B cell (primary cell): Measurements from ENCODE around the gene CISD2. TPM values are rescaled to one million over a fixed set of nuclear protein-coding genes. Genes with fewer than 3 reads are reported as not detected.

Experiments
- ATAC-seq: fragments of 200-7000 bp; cut with Tn5 transposase; one replicate; pipeline ENCODE4 v1.10.0; 2021; ENCODE audit warnings: low read depth, mild to moderate bottlenecking, moderate number of reproducible peaks, moderate library complexity
- CTCF ChIA-PET: fragments of 350-600 bp; sonication (Branson Sonifier 250); formaldehyde crosslinking; loops from one replicate; lab custom pipeline; 2021; ENCODE audit warnings: antibody characterized with exemption, inconsistent platforms; lab: Charles Lee
- POLR2A ChIA-PET: fragments of 350-600 bp; sonication (Branson Sonifier 250); formaldehyde crosslinking; loops from one replicate; lab custom pipeline; 2021; ENCODE audit warnings: antibody characterized with exemption; lab: Charles Lee
- DNase-seq: peaks from one replicate; pipeline ENCODE4 v3.0.0; 2013
- H2AFZ ChIP-seq: 2 replicates; pipeline ENCODE4 v1.6.1; 2012; ENCODE audit warnings: mild to moderate bottlenecking, low read depth, low read length; ENCODE audit not compliant: insufficient read depth, poor library complexity, severe bottlenecking
- H3K27ac ChIP-seq, 2 donors: 1 replicate in 1 of 2; 2 replicates in 1 of 2; pipeline ENCODE4 v1.5.1; 2012 to 2013; ENCODE audit warnings: low read length in 2 of 2, mild to moderate bottlenecking in 2 of 2, moderate library complexity in 1 of 2
- H3K27me3 ChIP-seq, 4 experiments: fragments of 200-600 bp in 1 of 4; sonication (generic) in 1 of 4; replicated peaks in 1 of 4; 1 replicate in 2 of 4; 2 replicates in 2 of 4; pipeline versions ENCODE4 v1.6.1 to v1.7.0; 2013 to 2016; ENCODE audit warnings: low read length in 3 of 4, mild to moderate bottlenecking in 2 of 4, mixed read lengths in 1 of 4, moderate library complexity in 1 of 4; ENCODE audit not compliant: insufficient read depth in 4 of 4, control insufficient read depth in 3 of 4; ENCODE audit errors: control extremely low read depth in 1 of 4
- H3K36me3 ChIP-seq, 2 experiments: replicated peaks in 1 of 2; 1 replicate in 1 of 2; 2 replicates in 1 of 2; pipeline versions ENCODE4 v1.6.1 to v1.7.1; 2013; ENCODE audit warnings: low read length in 1 of 2; ENCODE audit not compliant: insufficient read depth in 2 of 2, control insufficient read depth in 1 of 2; ENCODE audit errors: control extremely low read depth in 1 of 2, extremely low read depth in 1 of 2
- H3K4me1 ChIP-seq, 2 donors: fragments of 200-600 bp in 1 of 2; sonication (generic) in 1 of 2; 1 replicate in 1 of 2; 2 replicates in 1 of 2; pipeline versions ENCODE4 v1.5.1 to v1.6.1; 2013 to 2017; ENCODE audit warnings: low read length in 2 of 2; ENCODE audit not compliant: control insufficient read depth in 2 of 2, insufficient read depth in 2 of 2
- H3K4me2 ChIP-seq: replicated peaks from 2 replicates; pipeline ENCODE3; 2012; ENCODE audit warnings: mild to moderate bottlenecking, low read depth, low read length; ENCODE audit not compliant: poor library complexity, severe bottlenecking
- H3K4me3 ChIP-seq, 5 experiments: fragments of 200-600 bp in 1 of 5; sonication (generic) in 1 of 5; 1 replicate in 3 of 5; 2 replicates in 2 of 5; pipeline versions ENCODE4 v1.5.1 to v1.7.0; 2011 to 2016; ENCODE audit warnings: low read length in 4 of 5, mild to moderate bottlenecking in 4 of 5, low read depth in 2 of 5, control low read depth in 1 of 5, moderate library complexity in 1 of 5; ENCODE audit not compliant: insufficient read depth in 1 of 5; ENCODE audit errors: control extremely low read depth in 1 of 5, extremely low read depth in 1 of 5
- H3K79me2 ChIP-seq: fragments of 200-600 bp; sonication (generic); one replicate; pipeline ENCODE4 v1.6.0; 2016; ENCODE audit warnings: low read length; ENCODE audit not compliant: control insufficient read depth, insufficient read depth
- H3K9ac ChIP-seq: fragments of 200-600 bp; sonication (generic); 2 replicates; pipeline ENCODE4 v1.6.1; 2017; ENCODE audit warnings: mild to moderate bottlenecking, low read length, moderate library complexity
- H3K9me3 ChIP-seq, 3 donors: one replicate each; pipeline versions ENCODE4 v1.6.1 to v1.7.1; 2013; ENCODE audit warnings: low read length in 2 of 3; ENCODE audit not compliant: control insufficient read depth in 2 of 3, insufficient read depth in 1 of 3; ENCODE audit errors: control extremely low read depth in 1 of 3
- H4K20me1 ChIP-seq: 2 replicates; pipeline ENCODE4 v1.6.0; 2012; ENCODE audit warnings: mild to moderate bottlenecking, low read length; ENCODE audit not compliant: insufficient read depth, control insufficient read depth, poor library complexity, severe bottlenecking
- H3K27ac Mint-ChIP-seq: one replicate; pipeline ENCODE4 v1.8.0; 2021; ENCODE audit warnings: mixed read lengths
- H3K27me3 Mint-ChIP-seq: one replicate; pipeline ENCODE4 v1.8.0; 2021; ENCODE audit warnings: mixed read lengths
- H3K4me1 Mint-ChIP-seq: one replicate; pipeline ENCODE4 v1.8.0; 2021; ENCODE audit warnings: mixed read lengths
- H3K4me3 Mint-ChIP-seq: one replicate; pipeline ENCODE4 v1.8.0; 2021; ENCODE audit warnings: mixed read lengths
- H3K9me3 Mint-ChIP-seq: one replicate; pipeline ENCODE4 v1.8.0; 2022; ENCODE audit warnings: mixed read lengths; ENCODE audit not compliant: insufficient read depth
- EZH2 ChIP-seq: IDR thresholded peaks from 2 replicates; pipeline ENCODE4 v1.6.1; 2012; ENCODE audit warnings: borderline replicate concordance, low read depth, mild to moderate bottlenecking, moderate library complexity, low read length; ENCODE audit not compliant: insufficient read depth, poor library complexity, severe bottlenecking
- WGBS: methylation state at CpG from one replicate; pipeline ENCODE4 v1.1.5; 2013; ENCODE audit warnings: missing lambda C conversion rate; ENCODE audit not compliant: insufficient coverage; 5-methylcytosine and 5-hydroxymethylcytosine counted together
- intact Hi-C: fragments of 100-400 bp; cut with micrococcal nuclease; formaldehyde crosslinking; loops from one replicate; pipeline ENCODE4 v1.10.0; 2022
- polyA plus RNA-seq: library from polyadenylated mRNA; depleted of rRNA; stranded (reverse); fragments of >200 nt; gene quantifications from 2 replicates; pipeline ENCODE4 v1.2.3, GENCODE V29; 2012
- total RNA-seq, 2 donors: library from RNA; stranded (reverse); fragments of 120-200 nt in 1 of 2; gene quantifications; 1 replicate in 1 of 2; 2 replicates in 1 of 2; pipeline versions ENCODE4 v1.2.3 to v1.2.4, GENCODE V29; 2013 to 2022
- TF ChIP-seq, protein P1 (sequence below): fragments of 200-600 bp; IDR thresholded peaks from one replicate; pipeline ENCODE4 v1.8.0; 2022; ENCODE audit warnings: antibody characterized with exemption, mild to moderate bottlenecking

CISD2 gene
- total and polyA plus RNA-seq, 2 donors (not counting 1 experiment from before 2014, with no cell fraction given): 5.0 to 16.0 TPM

DNA sequence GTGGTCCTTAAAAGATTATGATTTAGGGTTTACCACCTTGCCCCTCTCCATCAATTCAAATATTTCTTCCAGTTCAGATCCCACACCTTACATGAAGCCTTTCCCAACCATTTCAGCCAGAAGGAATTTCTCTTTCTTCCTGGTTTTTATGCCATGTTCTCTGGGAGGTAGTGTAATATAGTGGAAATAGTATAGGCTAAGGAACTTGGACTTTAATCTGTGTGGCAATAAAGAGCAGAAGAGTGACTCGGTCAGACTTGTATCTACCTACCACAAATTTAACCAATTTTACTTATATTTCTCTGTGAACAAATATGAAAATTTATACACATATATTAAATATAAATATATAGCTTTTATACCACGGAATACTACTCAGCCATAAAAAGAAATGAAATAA, 18.4 kb upstream of the CISD2 start:
- TF ChIP-seq EZH2: no peak
- TF ChIP-seq, protein P1, sequence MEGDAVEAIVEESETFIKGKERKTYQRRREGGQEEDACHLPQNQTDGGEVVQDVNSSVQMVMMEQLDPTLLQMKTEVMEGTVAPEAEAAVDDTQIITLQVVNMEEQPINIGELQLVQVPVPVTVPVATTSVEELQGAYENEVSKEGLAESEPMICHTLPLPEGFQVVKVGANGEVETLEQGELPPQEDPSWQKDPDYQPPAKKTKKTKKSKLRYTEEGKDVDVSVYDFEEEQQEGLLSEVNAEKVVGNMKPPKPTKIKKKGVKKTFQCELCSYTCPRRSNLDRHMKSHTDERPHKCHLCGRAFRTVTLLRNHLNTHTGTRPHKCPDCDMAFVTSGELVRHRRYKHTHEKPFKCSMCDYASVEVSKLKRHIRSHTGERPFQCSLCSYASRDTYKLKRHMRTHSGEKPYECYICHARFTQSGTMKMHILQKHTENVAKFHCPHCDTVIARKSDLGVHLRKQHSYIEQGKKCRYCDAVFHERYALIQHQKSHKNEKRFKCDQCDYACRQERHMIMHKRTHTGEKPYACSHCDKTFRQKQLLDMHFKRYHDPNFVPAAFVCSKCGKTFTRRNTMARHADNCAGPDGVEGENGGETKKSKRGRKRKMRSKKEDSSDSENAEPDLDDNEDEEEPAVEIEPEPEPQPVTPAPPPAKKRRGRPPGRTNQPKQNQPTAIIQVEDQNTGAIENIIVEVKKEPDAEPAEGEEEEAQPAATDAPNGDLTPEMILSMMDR: no peak
- Histone ChIP-seq H3K4me1 (no peaks in the 10 kb centered on the region), H3K4me3 (no peak overlapping the region), H4K20me1 (no peaks in the 10 kb centered on the region), H3K79me2 (peaks cover 7% of the 10 kb centered on the region), H3K36me3 (no peaks in the 10 kb centered on the region), H3K27me3 (no peaks in the 10 kb centered on the region), H3K27ac (no peak overlapping the region), H3K4me2 (no peak overlapping the region), H3K9me3 (no peaks in the 10 kb centered on the region), H2AFZ (no peak overlapping the region), H3K9ac (no peak overlapping the region)
- Mint-ChIP-seq H3K27me3 (no peaks in the 10 kb centered on the region), H3K4me3 (no peak overlapping the region), H3K9me3 (no peaks in the 10 kb centered on the region), H3K27ac (no peak overlapping the region), H3K4me1 (peaks cover 4% of the 10 kb centered on the region)
- POLR2A ChIA-PET: no interaction called here
- intact Hi-C loops: no loop called here
- WGBS: no CpG with 5 or more reads among the region's 2 CpGs
- CTCF ChIA-PET: no interaction called here
- no peak for ATAC-seq
- DNase-seq: no peak

DNA sequence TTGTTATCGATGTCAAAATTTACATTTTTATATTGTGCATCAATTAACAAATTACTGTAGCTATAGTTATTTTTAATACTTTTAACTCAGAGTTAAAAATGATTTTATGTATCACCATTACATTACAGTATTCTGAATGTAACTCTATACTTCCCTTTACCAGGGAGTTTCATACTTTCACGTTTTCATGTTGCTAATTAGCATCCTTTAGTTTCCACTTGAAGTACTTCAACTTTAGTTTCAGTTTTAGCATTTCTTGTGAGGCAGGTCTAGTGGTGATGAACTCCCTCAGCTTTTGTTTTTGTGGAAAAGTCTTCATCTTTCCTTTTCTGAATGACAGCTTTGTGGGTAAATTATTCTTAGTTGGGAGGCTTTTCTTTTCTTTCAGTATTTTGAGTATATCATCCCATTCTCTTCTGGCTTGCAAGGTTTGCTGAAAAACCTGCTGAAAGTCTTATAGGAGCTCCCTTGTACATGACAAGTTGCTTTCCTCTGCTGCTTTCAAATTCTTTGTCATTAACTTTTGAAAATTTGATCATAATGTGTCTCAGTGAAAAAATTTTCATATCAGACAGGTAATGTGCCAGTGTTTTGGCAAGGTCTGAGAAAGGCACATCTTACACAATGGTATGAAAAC, 9.8 kb upstream of the CISD2 start:
- no peak for TF ChIP-seq EZH2
- TF ChIP-seq, protein P1: no peak
- peaks cover 9% of the 10 kb centered on the region for H3K4me1 Mint-ChIP-seq
- intact Hi-C loops: no loop called here
- peaks cover 9% of the 10 kb centered on the region for H3K9me3 Mint-ChIP-seq
- CTCF ChIA-PET: interaction anchor here (0.7 kb wide), 2 partner anchors 13 to 30 kb away, joined by 3 read pairs; no protein-coding TSS in a partner anchor
- H3K27me3 Mint-ChIP-seq: no peaks in the 10 kb centered on the region
- Histone ChIP-seq H3K9ac (no peak overlapping the region), H4K20me1 (no peaks in the 10 kb centered on the region), H3K9me3 (peaks cover 6 to 22% (median 10%) of the 10 kb centered on the region in 3 donors), H3K4me2 (no peak overlapping the region), H3K79me2 (peaks cover 19% of the 10 kb centered on the region), H2AFZ (no peak overlapping the region), H3K36me3 (no peaks in the 10 kb centered on the region), H3K4me3 (no peak overlapping the region), H3K27me3 (no peaks in the 10 kb centered on the region), H3K27ac (peak overlapping the region in 1 of 2 donors; percentile 12), H3K4me1 (peaks cover 0 to 7% of the 10 kb centered on the region in 2 donors)
- peak overlapping the region; percentile 10 for H3K27ac Mint-ChIP-seq
- H3K4me3 Mint-ChIP-seq: no peak overlapping the region
- ATAC-seq: no peak
- DNase-seq: no peak
- POLR2A ChIA-PET: no interaction called here
- WGBS: no CpG with 5 or more reads among the region's 2 CpGs
